Measurements from ENCODE around the gene SLC41A3. TPM values are rescaled to one million over a fixed set of nuclear protein-coding genes. Genes with fewer than 3 reads are reported as not detected.

The SLC41A3 gene
- total RNA-seq, 1 experiment from 2014 or later: 35.5 TPM

DNA sequence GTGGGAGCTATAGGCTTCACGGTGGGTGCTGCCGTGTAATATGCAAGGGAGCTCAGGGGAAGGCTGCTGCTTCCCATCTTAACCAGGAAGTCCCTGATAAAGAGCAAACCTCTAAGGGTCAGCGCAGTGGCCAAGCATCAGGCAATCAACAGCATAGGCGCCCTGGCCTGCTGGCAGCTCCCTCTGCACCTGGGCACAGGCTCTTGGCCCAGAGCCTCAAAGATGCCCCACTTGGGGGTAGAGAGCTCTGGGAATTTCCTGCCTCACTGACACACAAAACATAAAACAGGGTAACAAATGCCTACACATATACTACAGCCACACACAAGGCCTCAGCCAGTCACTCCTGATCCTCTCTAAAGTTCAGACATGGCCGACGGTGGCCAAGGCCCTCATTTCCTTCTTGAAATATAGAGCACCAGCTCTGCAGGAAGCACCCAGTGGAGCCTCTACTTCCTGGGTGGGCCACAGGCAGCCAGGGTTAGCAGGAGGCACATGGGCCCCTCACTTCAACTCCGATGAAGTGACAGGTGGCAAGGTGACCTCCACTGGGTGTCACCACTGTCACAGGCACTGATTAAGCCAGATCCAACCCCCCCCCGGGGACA lies 20.5 kb downstream of the SLC41A3 start:
- H2BK20ac ChIP-seq (ENCODE audit: low read depth, low read length, poor library complexity, severe bottlenecking): no peak overlapping the region
- H3K27ac ChIP-seq (ENCODE audit: insufficient read length, low read depth, low read length): no peak overlapping the region
- no peaks in the 10 kb centered on the region for H3K4me1 ChIP-seq (ENCODE audit: insufficient read depth, low read length)
- no peak overlapping the region for H3K18ac ChIP-seq (ENCODE audit: insufficient read length, low read depth, low read length)
- H2BK12ac ChIP-seq (ENCODE audit: insufficient read length, low read depth, low read length): no peak overlapping the region
- H3K79me2 ChIP-seq (ENCODE audit: insufficient read depth, low read length): no peaks in the 10 kb centered on the region
- no peak overlapping the region for H3T11ph ChIP-seq (ENCODE audit: low read length)
- Mint-ChIP-seq H3K27me3 (ENCODE audit: low read depth) (no peaks in the 10 kb centered on the region), H3K27ac (no peak overlapping the region), H3K9me3 (no peaks in the 10 kb centered on the region), H3K36me3 (ENCODE audit: insufficient read depth in 1 of 3, low read depth in 3 of 3) (peaks cover 0 to 10% (median 8%) of the 10 kb centered on the region in 3 experiments; a peak in 6 of 7 replicates), H3K4me3 (no peak overlapping the region), H3K4me1 (peaks cover 6 to 21% of the 10 kb centered on the region in 2 experiments)
- no peak overlapping the region for H3K56ac ChIP-seq (ENCODE audit: insufficient read length, low read depth, low read length)
- H3K14ac ChIP-seq (ENCODE audit: insufficient read depth, low read length): no peak overlapping the region
- H2AK5ac ChIP-seq (ENCODE audit: insufficient read length, low read length): no peak overlapping the region
- H4K8ac ChIP-seq (replicated peaks; ENCODE audit: insufficient read length, low read depth, low read length): no peak overlapping the region
- H2BK120ac ChIP-seq (ENCODE audit: low read depth, low read length, poor library complexity, severe bottlenecking): no peak overlapping the region
- TF ChIP-seq, protein P1, sequence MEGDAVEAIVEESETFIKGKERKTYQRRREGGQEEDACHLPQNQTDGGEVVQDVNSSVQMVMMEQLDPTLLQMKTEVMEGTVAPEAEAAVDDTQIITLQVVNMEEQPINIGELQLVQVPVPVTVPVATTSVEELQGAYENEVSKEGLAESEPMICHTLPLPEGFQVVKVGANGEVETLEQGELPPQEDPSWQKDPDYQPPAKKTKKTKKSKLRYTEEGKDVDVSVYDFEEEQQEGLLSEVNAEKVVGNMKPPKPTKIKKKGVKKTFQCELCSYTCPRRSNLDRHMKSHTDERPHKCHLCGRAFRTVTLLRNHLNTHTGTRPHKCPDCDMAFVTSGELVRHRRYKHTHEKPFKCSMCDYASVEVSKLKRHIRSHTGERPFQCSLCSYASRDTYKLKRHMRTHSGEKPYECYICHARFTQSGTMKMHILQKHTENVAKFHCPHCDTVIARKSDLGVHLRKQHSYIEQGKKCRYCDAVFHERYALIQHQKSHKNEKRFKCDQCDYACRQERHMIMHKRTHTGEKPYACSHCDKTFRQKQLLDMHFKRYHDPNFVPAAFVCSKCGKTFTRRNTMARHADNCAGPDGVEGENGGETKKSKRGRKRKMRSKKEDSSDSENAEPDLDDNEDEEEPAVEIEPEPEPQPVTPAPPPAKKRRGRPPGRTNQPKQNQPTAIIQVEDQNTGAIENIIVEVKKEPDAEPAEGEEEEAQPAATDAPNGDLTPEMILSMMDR (conservative IDR thresholded peaks at IDR 0.05): no peak
- no peaks in the 10 kb centered on the region for H3K9me3 ChIP-seq (ENCODE audit: control insufficient read depth, low read depth, low read length)
- H4K91ac ChIP-seq (ENCODE audit: insufficient read length, low read depth, low read length): no peak overlapping the region
- H4K5ac ChIP-seq (ENCODE audit: insufficient read length, low read depth, low read length): no peak overlapping the region
- H3K79me1 ChIP-seq (ENCODE audit: insufficient read depth, low read depth, low read length, poor library complexity, severe bottlenecking): no peaks in the 10 kb centered on the region
- H3K4ac ChIP-seq (ENCODE audit: low read depth, low read length): no peak overlapping the region
- DNase-seq: no peak
- no peak overlapping the region for H2BK5ac ChIP-seq (ENCODE audit: insufficient read length, low read length)
- no CpG with 5 or more reads among the region's 8 CpGs for WGBS (ENCODE audit: extremely low coverage, insufficient read length, low lambda C conversion rate)
- H3K4me2 ChIP-seq (ENCODE audit: insufficient read depth, insufficient read length, low read length): no peak overlapping the region
- no peaks in the 10 kb centered on the region for H3K27me3 ChIP-seq (ENCODE audit: insufficient read depth, low read length)
- H4K20me1 ChIP-seq (ENCODE audit: control insufficient read depth, insufficient read depth, insufficient read length): no peaks in the 10 kb centered on the region
- H3K23ac ChIP-seq (ENCODE audit: insufficient read length, low read depth, low read length): no peak overlapping the region
- H3K9ac ChIP-seq (ENCODE audit: extremely low read depth, insufficient read length, low read length): no peak overlapping the region
- no peak overlapping the region for H2AFZ ChIP-seq (ENCODE audit: low read length)
- no peak overlapping the region for H2BK15ac ChIP-seq (ENCODE audit: low read depth, low read length)
- no peaks in the 10 kb centered on the region for H3K23me2 ChIP-seq (ENCODE audit: insufficient read length, low read depth, low read length, poor library complexity, severe bottlenecking)
